ENCODE data around the gene CEBPZ. TPM values are rescaled to one million over a fixed set of nuclear protein-coding genes. Genes with fewer than 3 reads are reported as not detected.
"Not testable (repeated sequence)": the region's sequence is repeated elsewhere in the genome, so short reads cannot be mapped to it uniquely, and the experiment has no call there.

Gene CEBPZ
- total RNA-seq, 1 donor from 2014 or later, result 28.2 TPM

- Mint-ChIP-seq H3K36me3 (ENCODE audit: unreplicated experiment) (peaks cover 53% of the 10 kb centered on the region), H3K27ac (ENCODE audit: unreplicated experiment) (no peak overlapping the region), H3K27me3 (ENCODE audit: unreplicated experiment) (no peaks in the 10 kb centered on the region), H3K4me3 (ENCODE audit: unreplicated experiment) (no peak overlapping the region), H3K9me3 (ENCODE audit: unreplicated experiment) (no peaks in the 10 kb centered on the region), H3K4me1 (ENCODE audit: unreplicated experiment) (peaks cover 10% of the 10 kb centered on the region)
- no peak for DNase-seq (ENCODE audit: extremely low spot score, unreplicated experiment)
- TF ChIP-seq, protein P1, sequence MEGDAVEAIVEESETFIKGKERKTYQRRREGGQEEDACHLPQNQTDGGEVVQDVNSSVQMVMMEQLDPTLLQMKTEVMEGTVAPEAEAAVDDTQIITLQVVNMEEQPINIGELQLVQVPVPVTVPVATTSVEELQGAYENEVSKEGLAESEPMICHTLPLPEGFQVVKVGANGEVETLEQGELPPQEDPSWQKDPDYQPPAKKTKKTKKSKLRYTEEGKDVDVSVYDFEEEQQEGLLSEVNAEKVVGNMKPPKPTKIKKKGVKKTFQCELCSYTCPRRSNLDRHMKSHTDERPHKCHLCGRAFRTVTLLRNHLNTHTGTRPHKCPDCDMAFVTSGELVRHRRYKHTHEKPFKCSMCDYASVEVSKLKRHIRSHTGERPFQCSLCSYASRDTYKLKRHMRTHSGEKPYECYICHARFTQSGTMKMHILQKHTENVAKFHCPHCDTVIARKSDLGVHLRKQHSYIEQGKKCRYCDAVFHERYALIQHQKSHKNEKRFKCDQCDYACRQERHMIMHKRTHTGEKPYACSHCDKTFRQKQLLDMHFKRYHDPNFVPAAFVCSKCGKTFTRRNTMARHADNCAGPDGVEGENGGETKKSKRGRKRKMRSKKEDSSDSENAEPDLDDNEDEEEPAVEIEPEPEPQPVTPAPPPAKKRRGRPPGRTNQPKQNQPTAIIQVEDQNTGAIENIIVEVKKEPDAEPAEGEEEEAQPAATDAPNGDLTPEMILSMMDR (IDR thresholded peaks at IDR 0.05), result no peak
These were observed 8.3 kb downstream of the CEBPZ start for GRCh38 chr2:37223131-37223530.

DNA sequence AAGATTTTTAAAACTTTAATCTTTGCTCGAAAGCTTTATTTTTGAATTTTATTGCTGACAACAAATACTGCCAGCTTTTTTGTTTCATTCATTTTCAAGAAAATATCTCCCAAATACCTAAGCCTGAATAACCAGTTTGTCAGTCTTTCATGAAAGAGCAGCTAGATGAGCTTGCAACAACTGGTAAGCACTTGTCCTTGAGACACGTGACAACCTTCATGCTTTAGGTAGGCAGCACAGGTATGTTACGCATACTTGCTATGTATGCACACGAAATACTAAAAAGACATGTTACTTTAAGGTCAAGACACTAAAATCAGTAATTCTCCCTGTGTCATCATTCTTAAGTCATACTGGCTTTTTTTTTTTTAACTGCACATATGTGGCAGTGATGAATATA, 12.3 kb downstream of the CEBPZ start:
- Mint-ChIP-seq H3K9me3 (ENCODE audit: unreplicated experiment) (no peaks in the 10 kb centered on the region), H3K4me3 (ENCODE audit: unreplicated experiment) (no peak overlapping the region)

GRCh38 chr2:37215250-37215649, 16.1 kb downstream of the CEBPZ start:
- peak overlapping the region; percentile 25 for H3K27ac Mint-ChIP-seq (ENCODE audit: unreplicated experiment)
- TF ChIP-seq, protein P1 (IDR thresholded peaks at IDR 0.05), result no peak
- H3K36me3 Mint-ChIP-seq (ENCODE audit: unreplicated experiment), result peaks cover 44% of the 10 kb centered on the region
- H3K4me1 Mint-ChIP-seq (ENCODE audit: unreplicated experiment), result no peaks in the 10 kb centered on the region
- H3K9me3 Mint-ChIP-seq (ENCODE audit: unreplicated experiment), result no peaks in the 10 kb centered on the region
- no peaks in the 10 kb centered on the region for H3K27me3 Mint-ChIP-seq (ENCODE audit: unreplicated experiment)
- no peak for DNase-seq (ENCODE audit: extremely low spot score, unreplicated experiment)
- no peak overlapping the region for H3K4me3 Mint-ChIP-seq (ENCODE audit: unreplicated experiment)

More for the DNA sequence above, 12.3 kb downstream of the CEBPZ start:
- Mint-ChIP-seq H3K4me1 (ENCODE audit: unreplicated experiment) (no peaks in the 10 kb centered on the region), H3K27me3 (ENCODE audit: unreplicated experiment) (no peaks in the 10 kb centered on the region), H3K36me3 (ENCODE audit: unreplicated experiment) (peaks cover 43% of the 10 kb centered on the region), H3K27ac (ENCODE audit: unreplicated experiment) (no peak overlapping the region)
- no peak for DNase-seq (ENCODE audit: extremely low spot score, unreplicated experiment)
- TF ChIP-seq, protein P1 (IDR thresholded peaks at IDR 0.05), result no peak

DNA sequence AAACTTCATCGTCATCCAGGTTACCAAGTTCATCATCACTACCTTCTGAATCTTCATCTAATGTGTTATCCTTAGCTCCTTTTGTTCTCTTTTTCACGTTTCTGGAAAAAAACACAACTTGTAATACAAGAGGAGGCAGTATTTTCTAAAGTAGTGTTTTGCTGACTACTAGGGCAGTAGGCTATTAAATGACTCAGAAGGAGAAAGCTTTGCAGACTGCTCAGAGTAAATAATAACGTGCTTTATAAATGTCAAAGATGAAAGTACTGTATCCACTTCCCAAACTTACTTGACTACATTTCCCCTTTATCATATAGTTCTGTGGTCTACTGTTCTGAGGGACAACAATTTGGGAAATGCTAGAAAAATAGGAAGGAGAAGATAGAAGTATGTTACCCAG, 19.5 kb downstream of the CEBPZ start:
- peaks cover 10% of the 10 kb centered on the region for H3K9me3 Mint-ChIP-seq (ENCODE audit: unreplicated experiment)
- no peak overlapping the region for H3K27ac Mint-ChIP-seq (ENCODE audit: unreplicated experiment)
- no peaks in the 10 kb centered on the region for H3K4me1 Mint-ChIP-seq (ENCODE audit: unreplicated experiment)
- no peak overlapping the region for H3K4me3 Mint-ChIP-seq (ENCODE audit: unreplicated experiment)
- H3K27me3 Mint-ChIP-seq (ENCODE audit: unreplicated experiment), result no peaks in the 10 kb centered on the region
- DNase-seq (ENCODE audit: extremely low spot score, unreplicated experiment), result no peak
- TF ChIP-seq, protein P1 (IDR thresholded peaks at IDR 0.05), result no peak
- peaks cover 66% of the 10 kb centered on the region for H3K36me3 Mint-ChIP-seq (ENCODE audit: unreplicated experiment)

- Mint-ChIP-seq H3K27me3 (ENCODE audit: unreplicated experiment) (no peaks in the 10 kb centered on the region), H3K4me3 (ENCODE audit: unreplicated experiment) (no peak overlapping the region), H3K9me3 (ENCODE audit: unreplicated experiment) (peaks cover 10% of the 10 kb centered on the region), H3K4me1 (ENCODE audit: unreplicated experiment) (no peaks in the 10 kb centered on the region), H3K27ac (ENCODE audit: unreplicated experiment) (no peak overlapping the region), H3K36me3 (ENCODE audit: unreplicated experiment) (peaks cover 65% of the 10 kb centered on the region)
- TF ChIP-seq, protein P1 (IDR thresholded peaks at IDR 0.05), result no peak
- DNase-seq (ENCODE audit: extremely low spot score, unreplicated experiment), result no peak
These were observed 20.2 kb downstream of the CEBPZ start for GRCh38 chr2:37211212-37211611.

GRCh38 chr2:37206760-37207159, 24.6 kb downstream of the CEBPZ start:
- not testable (repeated sequence) for H3K27ac Mint-ChIP-seq (ENCODE audit: unreplicated experiment); H3K4me1 Mint-ChIP-seq (ENCODE audit: unreplicated experiment); H3K27me3 Mint-ChIP-seq (ENCODE audit: unreplicated experiment); H3K4me3 Mint-ChIP-seq (ENCODE audit: unreplicated experiment); DNase-seq (ENCODE audit: extremely low spot score, unreplicated experiment)
- peaks cover 74% of the 10 kb centered on the region for H3K36me3 Mint-ChIP-seq (ENCODE audit: unreplicated experiment)
- peaks cover 14% of the 10 kb centered on the region for H3K9me3 Mint-ChIP-seq (ENCODE audit: unreplicated experiment)
